Neural cell (in vitro differentiated cells): ENCODE results near the gene RGS1.

Source experiments
- CTCF ChIP-seq: fragments of 450-650 bp; IDR thresholded peaks from 2 replicates; pipeline ENCODE4 v1.5.1; 2014; ENCODE audit warnings: antibody characterized with exemption, mild to moderate bottlenecking, moderate library complexity; ENCODE audit not compliant: poor library complexity, severe bottlenecking
- EP300 ChIP-seq: fragments of 450-650 bp; conservative IDR thresholded peaks from 2 replicates; pipeline ENCODE4 v1.6.1; 2014; ENCODE audit warnings: antibody characterized with exemption, mild to moderate bottlenecking, moderate library complexity; ENCODE audit not compliant: poor library complexity, severe bottlenecking
- EZH2 ChIP-seq: fragments of 200-600, 300-800 bp; shearing (Covaris generic), sonication (generic); IDR thresholded peaks from 2 replicates; pipeline ENCODE4 v1.6.1; 2014; ENCODE audit warnings: antibody characterized with exemption, low read length, borderline replicate concordance, mild to moderate bottlenecking; ENCODE audit not compliant: insufficient read depth, poor library complexity, severe bottlenecking
- MXI1 ChIP-seq: fragments of 450-650 bp; conservative IDR thresholded peaks from 2 replicates; pipeline ENCODE4 v1.6.1; 2014; ENCODE audit warnings: antibody characterized with exemption, mild to moderate bottlenecking; ENCODE audit not compliant: poor library complexity, severe bottlenecking
- POLR2AphosphoS5 ChIP-seq: IDR thresholded peaks from 2 replicates; pipeline ENCODE4 v1.6.1; 2012
- RAD21 ChIP-seq: fragments of 450-650 bp; conservative IDR thresholded peaks from 2 replicates; pipeline ENCODE4 v1.6.1; 2014; ENCODE audit warnings: antibody characterized with exemption, mild to moderate bottlenecking, moderate library complexity
- REST ChIP-seq: IDR thresholded peaks from 2 replicates; pipeline ENCODE4 v1.6.1; 2012; ENCODE audit warnings: borderline replicate concordance
- SMC3 ChIP-seq: fragments of 450-650 bp; conservative IDR thresholded peaks from 2 replicates; pipeline ENCODE4 v1.6.1; 2014; ENCODE audit warnings: antibody characterized with exemption, mild to moderate bottlenecking, moderate library complexity; ENCODE audit not compliant: poor library complexity
- TAF1 ChIP-seq: IDR thresholded peaks from 2 replicates; pipeline ENCODE4 v1.6.1; 2012; ENCODE audit warnings: low read depth

GRCh38 chr1:192609110-192610079 is 33.8 kb downstream of the RGS1 start:
- TF ChIP-seq SMC3 (no peak), CTCF (no peak), EP300 (no peak), RAD21 (no peak), TAF1 (no peak), EZH2 (no peak), POLR2AphosphoS5 (no peak), MXI1 (no peak), REST (no peak)
